ENCODE data around the gene IL1F10. TPM values are rescaled to one million over a fixed set of nuclear protein-coding genes. Genes with fewer than 3 reads are reported as not detected.

The IL1F10 gene, protein sequence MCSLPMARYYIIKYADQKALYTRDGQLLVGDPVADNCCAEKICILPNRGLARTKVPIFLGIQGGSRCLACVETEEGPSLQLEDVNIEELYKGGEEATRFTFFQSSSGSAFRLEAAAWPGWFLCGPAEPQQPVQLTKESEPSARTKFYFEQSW
- polyA plus RNA-seq (2014; cell fraction: cytosol; rRNA removed): not detected in 2 replicates
- polyA plus RNA-seq (2014; cell fraction: nucleus; rRNA removed): not detected in 2 replicates

- no peak for DNase-seq (ENCODE audit: low spot score)
Observed at GRCh38 chr2:113067681-113068080, at the start of gene IL1F10. Gene IL1F10, plus strand, starts transcription at chr2:113067970. Its CDS starts 4,769 bp downstream, at chr2:113072739.

- no peak for DNase-seq (ENCODE audit: low spot score)
Observed at GRCh38 chr2:113018509-113018908, 49.3 kb upstream of the IL1F10 start.

DNA sequence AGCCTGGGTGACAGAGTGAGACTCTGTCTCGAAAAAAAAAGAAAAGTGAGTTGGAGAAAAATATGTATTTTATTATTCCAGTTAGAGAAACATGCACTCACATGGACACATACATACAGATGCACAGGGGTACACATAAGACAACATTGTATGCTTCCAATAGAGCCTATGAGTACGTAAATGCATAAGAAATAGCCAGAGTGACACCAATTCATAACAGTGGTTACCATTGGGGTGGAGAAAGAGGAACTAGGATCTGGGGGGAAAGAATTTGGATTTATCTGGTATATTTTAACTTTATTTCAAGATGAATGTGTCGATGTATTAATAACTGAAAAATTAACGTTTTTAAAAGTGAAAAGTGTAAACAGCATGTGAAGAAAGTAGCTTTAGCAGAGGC lies 46.5 kb upstream of the IL1F10 start:
- DNase-seq (ENCODE audit: low spot score): no peak

- DNase-seq (ENCODE audit: low spot score): no peak
Observed at GRCh38 chr2:113024764-113025163, 43.0 kb upstream of the IL1F10 start.

GRCh38 chr2:113025737-113026136 lies 42.0 kb upstream of the IL1F10 start:
- DNase-seq (ENCODE audit: low spot score): no peak

DNA sequence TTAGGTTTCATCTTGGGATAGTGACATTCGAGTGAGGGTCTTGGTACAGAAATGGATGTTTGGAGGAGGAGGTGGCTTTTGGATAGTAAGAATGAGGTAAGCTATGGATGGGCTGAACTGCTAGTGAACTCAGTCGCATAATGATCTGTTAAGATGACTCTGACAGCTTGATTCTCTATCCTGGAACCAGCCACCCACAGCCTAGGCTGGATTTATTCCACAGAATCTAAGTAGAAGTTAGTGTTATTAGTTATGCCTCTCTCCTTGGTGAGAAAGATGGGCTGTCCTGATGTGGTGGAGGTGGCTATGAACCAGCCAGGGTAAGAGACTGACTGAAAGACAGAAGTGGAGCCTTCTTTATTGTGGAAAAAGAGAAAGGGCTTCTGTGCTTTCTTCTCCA lies 40.1 kb upstream of the IL1F10 start:
- DNase-seq (ENCODE audit: low spot score): no peak

DNA sequence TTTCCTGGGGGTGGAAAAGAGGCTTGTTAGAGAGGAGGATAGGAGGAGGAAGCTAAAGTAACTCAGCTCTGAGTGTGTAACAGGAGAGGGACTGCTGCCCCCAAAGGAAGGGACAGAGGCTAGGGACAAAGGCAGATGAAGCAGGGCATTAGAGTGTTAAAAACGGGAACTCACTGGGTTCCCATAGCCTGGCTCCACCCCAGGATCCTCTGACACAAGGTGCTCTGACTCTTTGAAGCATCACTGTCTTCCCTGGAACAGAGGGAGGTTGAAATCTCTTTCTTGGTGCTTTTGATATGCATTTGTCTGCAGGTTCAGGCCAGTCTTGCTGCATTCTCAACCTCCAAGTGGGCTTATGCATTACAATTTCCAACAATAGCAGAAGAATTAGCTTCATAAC lies 39.7 kb upstream of the IL1F10 start:
- DNase-seq (ENCODE audit: low spot score): no peak

DNA sequence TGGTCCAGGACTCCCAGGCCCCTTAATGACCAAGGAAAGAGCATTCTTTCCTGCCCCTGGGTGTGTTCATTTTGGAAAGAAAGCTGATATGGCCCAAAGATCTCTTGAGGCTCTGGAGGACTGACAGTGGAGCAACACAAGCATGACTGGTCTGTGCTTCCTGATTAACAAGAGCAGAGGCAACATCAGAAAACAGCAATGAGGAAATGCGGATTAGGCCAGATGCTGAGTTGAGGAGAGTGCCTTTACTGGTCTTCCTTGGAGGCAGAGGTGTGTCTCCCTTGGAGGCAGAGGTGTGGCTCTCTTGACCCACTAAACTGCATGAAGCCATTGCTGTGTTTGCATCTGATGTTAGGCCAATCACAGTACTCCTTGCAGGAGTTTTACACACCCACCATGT lies 35.0 kb upstream of the IL1F10 start:
- no peak for DNase-seq (ENCODE audit: low spot score)

GRCh38 chr2:113034016-113034415 lies 33.8 kb upstream of the IL1F10 start:
- DNase-seq (ENCODE audit: low spot score): no peak

DNA sequence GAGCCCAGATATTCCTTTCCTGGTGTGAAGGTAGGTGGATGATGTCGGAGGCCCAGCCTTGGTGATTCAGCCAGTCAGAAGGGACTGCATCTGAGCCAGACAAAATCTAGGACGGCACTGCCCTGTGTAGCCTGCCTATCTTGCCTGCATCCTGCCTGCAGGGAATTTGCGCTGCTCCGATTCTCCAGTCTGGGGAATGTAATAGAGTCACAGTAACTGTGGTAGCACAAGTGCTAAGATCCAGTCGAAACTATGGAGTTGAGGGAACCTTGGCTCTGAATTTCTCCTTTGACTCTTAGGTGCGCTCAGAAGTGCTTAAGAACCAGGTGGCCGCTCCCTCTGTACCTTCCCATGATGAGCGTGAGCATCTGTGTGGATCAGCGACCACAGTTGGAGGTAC lies 31.0 kb upstream of the IL1F10 start:
- DNase-seq (ENCODE audit: low spot score): no peak

DNA sequence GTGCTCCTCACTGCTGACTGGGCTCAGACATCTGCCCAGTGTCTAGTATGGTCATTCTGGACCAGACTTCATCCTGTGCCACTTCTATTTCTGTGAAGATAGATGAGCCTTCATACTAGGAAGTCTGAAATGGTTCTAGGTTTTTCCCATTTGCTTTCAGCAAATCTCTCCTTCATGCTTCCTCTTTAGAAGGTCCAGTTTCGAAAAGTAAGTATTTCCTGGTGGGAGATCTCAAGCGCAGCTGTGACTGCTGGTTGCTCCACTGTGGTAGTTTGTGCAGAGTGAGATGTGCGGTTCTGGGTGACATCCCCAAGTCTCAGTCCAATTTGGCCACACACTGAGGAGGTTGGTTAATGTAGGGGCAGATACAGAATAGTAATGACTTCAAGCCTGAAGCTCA lies 29.5 kb upstream of the IL1F10 start:
- DNase-seq (ENCODE audit: low spot score): no peak

DNA sequence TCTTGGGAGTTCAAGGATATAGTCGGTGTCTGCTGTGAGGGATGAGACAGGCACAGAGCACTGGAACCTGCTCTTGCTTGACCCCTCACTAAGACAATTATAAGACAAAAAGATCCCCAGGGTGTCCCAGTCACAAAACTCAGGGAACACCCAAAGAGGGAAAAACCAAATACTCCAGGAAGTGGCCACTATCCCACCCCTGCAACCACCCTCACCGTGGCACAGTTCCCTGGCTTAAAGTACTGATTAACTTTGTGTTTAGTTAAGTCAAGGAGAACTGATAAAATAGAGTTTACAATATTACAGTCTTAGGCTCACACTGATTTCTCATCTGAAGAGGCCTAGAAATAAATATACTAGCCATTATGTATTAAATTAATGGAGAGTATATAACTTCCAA lies 28.6 kb upstream of the IL1F10 start:
- DNase-seq (ENCODE audit: low spot score): no peak

GRCh38 chr2:113039719-113040118 lies 28.1 kb upstream of the IL1F10 start:
- no peak for DNase-seq (ENCODE audit: low spot score)

GRCh38 chr2:113041871-113042270 lies 25.9 kb upstream of the IL1F10 start:
- DNase-seq (ENCODE audit: low spot score): no peak

GRCh38 chr2:113046465-113046864 lies 21.3 kb upstream of the IL1F10 start:
- no peak for DNase-seq (ENCODE audit: low spot score)

DNA sequence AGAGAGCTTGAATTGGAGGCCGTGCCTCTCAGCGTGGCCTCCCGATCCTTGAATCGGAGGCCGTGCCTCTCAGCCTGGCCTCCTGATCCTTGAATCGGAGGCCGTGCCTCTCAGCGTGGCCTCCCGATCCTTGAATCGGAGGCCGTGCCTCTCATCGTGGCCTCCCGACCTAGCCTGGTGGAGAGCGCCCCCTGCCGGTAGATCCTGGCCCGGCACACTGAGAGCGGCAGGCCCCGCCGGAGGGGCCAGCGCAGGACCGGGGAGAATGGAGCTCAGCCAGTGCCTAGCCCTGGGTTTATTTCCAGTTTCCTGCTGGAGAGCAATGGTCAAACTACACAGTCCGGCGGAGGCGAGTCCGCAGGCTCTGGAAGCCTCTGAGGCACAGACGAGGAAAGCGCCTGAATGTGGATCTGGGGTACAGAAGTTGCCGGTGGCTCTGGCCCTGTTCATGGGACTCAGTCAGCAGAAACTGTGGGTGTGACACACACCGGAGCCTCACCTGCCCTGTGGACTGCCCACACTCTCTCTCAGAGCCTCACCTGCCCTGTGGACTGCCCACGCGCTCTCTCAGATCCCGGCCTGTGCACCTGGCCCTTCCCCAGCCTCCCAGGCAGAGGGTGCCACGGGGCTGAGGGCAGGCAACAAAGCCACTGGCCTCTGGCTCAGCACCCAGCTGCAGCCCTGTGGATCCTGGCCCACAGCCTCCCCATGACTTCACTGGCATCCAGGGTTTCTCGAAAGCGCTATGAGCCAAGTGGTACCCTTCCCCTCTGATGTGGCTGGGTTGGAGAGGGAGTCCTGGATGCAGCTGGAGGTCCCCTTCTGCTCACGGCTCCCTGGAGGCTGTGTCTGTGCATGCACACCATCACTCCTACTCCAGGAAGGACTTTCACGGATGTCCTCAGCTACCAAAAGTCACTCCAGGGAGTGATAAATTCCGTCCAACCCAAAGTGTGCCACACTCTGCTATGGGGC lies 16.6 kb upstream of the IL1F10 start:
- DNase-seq (ENCODE audit: low spot score): no peak

DNA sequence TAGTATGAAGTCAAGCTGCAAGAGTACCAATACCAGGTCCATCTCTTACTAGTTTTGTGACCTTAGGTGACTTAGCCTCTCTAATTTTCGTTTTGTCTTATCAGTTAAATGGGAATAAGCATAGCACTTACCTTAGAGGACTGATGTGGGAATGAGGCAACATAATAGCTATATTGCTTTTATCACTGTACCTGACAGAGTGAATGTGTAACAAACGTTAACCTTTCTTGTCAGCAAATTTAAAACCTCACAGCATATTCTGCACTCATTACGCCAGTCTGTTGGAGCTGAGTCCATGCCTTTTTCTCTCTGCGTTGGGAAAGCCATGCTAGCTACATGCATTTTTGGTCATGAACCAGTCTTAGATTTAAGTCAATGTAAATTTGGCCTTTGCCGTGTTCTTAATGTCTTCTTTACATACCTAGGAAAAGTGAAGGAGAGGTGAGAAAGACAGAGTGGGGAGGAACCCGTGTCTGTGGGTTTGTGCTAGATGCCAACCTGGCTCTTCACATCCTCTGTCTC lies 15.3 kb upstream of the IL1F10 start, which contains the start of gene IL36B:
Gene IL36B, minus strand, starts transcription at position 472 of the 522 bp plus-strand sequence.
- no peak for DNase-seq (ENCODE audit: low spot score)

GRCh38 chr2:113053666-113054065 lies 14.1 kb upstream of the IL1F10 start:
- DNase-seq (ENCODE audit: low spot score): no peak

GRCh38 chr2:113054066-113054465 lies 13.7 kb upstream of the IL1F10 start:
- no peak for DNase-seq (ENCODE audit: low spot score)

GRCh38 chr2:113056521-113056920 lies 11.2 kb upstream of the IL1F10 start:
- no peak for DNase-seq (ENCODE audit: low spot score)

DNA sequence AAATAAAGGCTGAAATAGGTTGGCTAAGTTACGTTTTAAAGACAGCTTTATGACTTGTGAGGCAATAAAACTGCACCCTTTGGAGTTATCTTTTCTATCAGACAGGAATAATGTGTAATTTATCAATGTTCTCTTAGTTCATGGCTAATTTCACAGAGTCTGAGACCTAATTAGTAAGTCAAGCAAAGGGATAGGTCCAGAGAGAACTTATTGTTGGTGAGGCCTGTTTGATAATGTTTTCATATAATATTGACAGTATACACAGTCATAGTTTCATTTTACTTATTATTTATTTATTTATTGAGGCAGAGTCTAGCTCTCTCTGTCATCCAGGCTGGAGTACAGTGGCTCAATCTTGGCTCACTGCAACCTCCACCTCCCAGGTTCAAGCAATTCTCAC lies 10.7 kb upstream of the IL1F10 start:
- no peak for DNase-seq (ENCODE audit: low spot score)

GRCh38 chr2:113058411-113058994 lies 9.3 kb upstream of the IL1F10 start:
- DNase-seq (ENCODE audit: low spot score): no peak
